Right forelimb (tissue), 1 donor: ENCODE measurements around the gene KIFC1.
A peak's percentile ranks its signal among the peaks of the same experiment; 100 is the strongest.
"Not testable (repeated sequence)": the region's sequence is repeated elsewhere in the genome, so short reads cannot be mapped to it uniquely, and the experiment has no call there.

ENCODE experiments used
- DNase-seq: peaks from one replicate; pipeline ENCODE4 v3.0.0-alpha.2; 2018

Gene KIFC1

DNA sequence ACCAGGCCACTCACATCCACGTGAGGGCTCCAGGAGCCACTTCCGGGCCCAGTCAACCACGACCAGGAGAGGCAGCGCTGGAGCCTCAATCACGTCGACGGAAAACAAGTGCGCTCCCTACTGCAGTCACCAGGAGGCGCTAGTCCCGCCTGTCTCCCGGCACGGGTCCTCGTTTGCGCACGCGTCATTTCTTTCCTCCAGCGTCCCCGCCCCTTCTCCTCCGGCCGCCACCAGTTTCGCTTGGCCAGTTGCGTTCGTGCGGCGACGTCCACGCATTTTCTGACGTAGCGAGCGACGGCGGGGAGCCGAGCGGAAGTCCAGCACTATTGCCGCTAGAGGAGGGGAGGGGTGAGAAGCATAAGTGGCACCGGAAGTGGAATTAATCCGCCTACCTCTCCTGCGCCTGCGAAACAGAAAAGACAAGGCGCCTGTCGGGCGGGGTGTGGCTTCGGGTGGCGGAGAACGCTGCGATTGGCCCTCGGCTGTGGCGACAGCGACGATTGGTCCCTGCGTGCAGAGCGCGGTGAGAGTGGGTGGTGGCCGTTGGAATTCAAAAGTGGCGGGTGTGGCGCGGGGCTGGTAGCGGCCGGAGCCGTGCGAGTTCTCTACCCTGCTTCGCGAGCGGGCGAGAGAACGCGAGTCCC, at the start of gene KIFC1:
KIFC1 (plus strand) TSS at position 546 of the 644 bp plus-strand sequence. CDS start 163 bp downstream, outside the sequence.
- DNase-seq: peak; percentile 99

DNA sequence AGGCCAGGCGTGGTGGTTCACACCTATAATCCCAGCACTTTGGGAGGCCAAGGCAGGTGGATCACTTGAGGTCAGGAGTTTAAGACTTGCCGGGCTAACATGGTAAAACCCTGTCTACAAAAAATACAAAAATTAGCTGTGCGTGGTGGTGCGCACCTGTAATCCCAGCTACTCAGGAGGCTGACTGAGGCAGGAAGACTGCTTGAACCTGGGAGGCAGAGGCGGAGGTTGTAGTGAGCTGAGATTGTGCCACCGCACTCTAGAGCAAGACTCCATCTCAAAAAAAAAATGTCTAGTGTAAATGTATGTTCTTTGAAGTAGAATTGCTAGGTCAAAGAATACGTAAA, 48.0 kb upstream of the KIFC1 start:
- not testable (repeated sequence) for DNase-seq

DNA sequence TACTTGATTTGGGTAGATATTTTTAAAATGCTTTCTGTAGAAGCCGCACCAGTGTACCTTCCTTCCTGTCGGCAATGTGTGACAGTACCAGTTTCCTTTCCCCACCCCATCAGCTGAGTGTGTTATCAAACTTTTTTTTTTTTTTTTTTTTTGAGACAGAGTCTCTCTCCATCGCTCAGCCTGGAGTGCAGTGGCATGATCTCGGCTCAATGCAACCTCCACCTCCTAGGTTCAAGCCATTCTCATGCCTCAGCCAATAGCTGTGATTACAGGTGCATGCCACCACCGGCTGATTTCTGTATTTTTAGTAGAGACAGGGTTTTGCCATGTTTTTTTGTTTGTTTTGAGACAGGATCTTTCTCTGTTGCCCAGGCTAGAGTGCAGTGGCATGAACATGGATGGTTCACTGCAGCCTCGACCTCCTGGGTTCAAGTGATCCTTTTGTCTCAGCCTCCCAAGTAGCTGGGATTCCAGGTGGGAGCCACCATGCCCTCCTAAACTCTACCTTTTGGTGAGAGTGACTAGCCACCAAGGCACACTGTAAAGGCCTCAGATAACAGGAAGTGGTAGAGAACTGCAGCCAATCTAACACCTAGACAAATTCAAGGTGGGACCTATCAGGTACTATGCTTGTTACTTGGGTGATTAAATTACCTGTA, 47.5 kb upstream of the KIFC1 start:
- no peak for DNase-seq

- peak; percentile 74 for DNase-seq
Observed at GRCh38 chr6:33344701-33345697, 46.6 kb upstream of the KIFC1 start.

DNA sequence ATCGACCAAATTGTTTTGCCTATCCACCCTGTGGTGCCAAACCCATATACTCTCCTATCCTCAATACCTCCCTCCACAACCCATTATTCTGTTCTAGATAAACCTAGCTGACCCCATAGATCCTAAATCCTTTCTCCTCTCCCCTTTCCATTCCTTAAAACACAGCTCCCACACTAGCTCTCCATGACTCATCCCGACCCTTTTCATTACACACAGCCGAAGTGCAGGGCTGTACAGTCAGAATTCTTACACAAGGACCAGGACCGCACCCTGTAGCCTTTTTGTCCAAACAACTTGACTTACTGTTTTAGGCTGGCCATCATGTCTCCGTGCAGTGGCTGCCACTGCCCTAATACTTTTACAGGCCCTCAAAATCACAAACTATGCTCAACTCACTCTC, 44.7 kb upstream of the KIFC1 start:
- not testable (repeated sequence) for DNase-seq

GRCh38 chr6:33347816-33348215, 43.8 kb upstream of the KIFC1 start:
- DNase-seq: no peak

DNA sequence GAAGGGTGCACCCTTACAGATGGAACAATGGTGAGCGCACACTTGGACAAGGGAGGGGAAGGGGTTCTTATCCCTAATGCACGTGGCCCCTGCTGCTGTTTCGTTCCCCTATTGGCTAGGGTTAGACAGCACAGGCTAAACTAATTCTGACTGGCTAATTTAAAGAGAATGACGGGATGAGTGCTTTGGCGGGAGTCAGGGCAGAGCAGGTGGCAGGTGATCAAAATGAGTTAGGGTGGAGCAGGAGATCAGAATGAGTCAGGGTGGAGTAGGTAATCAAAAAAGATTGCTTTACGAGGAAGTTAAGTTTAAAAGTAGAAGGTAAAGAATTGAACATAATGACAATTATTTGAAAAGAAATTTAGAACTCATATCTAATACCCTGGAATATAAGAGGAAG, 35.8 kb upstream of the KIFC1 start:
- DNase-seq: not testable (repeated sequence)

- DNase-seq: no peak
Observed at GRCh38 chr6:33356295-33356694, 35.3 kb upstream of the KIFC1 start.

DNA sequence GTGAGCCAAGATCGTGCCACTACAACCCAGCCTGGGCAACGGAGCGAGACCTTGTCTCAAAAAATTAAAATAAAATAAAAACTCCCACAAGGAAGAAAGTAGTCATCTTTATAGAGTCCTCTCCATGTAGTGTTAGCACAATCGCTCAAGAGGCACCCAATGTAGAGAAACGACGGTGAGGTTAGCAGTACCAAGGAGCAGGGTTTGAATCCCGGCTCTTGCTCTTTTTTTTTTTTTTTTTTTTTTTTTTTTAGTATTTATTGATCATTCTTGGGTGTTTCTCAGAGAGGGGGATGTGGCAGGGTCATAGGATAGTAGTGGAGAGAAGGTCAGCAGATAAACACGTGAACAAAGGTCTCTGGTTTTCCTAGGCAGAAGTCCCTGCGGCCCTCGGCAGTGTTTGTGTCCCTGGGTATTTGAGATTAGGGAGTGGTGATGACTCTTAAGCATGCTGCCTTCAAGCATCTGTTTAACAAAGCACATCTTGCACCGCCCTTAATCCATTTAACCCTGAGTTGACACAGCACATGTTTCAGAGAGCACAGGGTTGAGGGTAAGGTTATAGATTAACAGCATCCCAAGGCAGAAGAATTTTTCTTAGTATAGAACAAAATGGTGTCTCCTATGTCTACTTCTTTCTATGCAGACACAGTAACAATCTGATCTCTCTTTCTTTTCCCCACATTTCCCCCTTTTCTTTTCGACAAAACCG, 34.3 kb upstream of the KIFC1 start:
- DNase-seq: not testable (repeated sequence)

GRCh38 chr6:33359331-33359730, 32.3 kb upstream of the KIFC1 start:
- DNase-seq: no peak

DNA sequence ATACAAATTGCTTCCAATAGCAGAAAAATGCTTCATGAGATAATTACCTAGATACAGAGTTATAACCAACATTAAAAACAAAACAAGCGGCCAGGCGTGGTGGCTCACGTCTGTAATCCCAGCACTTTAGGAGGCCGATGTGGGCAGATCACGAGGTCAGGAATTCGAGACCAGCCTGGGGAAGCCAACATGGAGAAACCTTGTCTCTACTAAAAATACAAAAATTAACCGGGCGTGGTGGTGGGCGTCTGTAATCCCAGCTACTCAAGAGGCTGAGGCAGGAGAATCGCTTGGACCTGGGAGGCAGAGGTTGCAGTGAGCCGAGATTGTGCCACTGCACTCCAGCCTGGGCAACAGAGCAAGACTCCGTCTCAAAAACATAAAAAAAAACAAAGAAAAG, 28.1 kb upstream of the KIFC1 start:
- not testable (repeated sequence) for DNase-seq

GRCh38 chr6:33364475-33365205, 27.0 kb upstream of the KIFC1 start:
- not testable (repeated sequence) for DNase-seq

GRCh38 chr6:33365206-33365971, 26.2 kb upstream of the KIFC1 start:
- DNase-seq: not testable (repeated sequence)

- DNase-seq: no peak
Observed at GRCh38 chr6:33367009-33367714, 24.5 kb upstream of the KIFC1 start.

GRCh38 chr6:33367715-33368025, 24.0 kb upstream of the KIFC1 start:
- DNase-seq: not testable (repeated sequence)

DNA sequence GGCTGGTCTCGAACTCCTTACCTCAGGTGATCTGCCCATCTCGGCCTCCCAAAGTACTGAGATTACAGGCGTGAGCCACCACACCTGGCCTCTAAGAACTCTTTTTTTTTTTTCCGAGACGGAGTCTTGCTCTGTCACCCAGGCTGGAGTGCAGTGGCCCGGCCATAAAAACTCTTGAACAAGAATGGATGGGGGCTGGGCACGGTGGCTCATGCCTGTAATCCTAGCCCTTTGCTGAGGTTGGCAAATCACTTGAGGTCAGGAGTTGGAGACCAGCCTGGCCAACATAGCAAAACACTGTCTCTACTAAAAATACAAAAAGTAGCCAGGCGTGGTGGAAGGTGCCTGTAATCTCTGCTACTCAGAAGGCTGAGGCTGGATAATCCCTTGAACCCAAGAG, 19.7 kb upstream of the KIFC1 start:
- not testable (repeated sequence) for DNase-seq

GRCh38 chr6:33372526-33373123, 19.0 kb upstream of the KIFC1 start:
- DNase-seq: no peak

DNA sequence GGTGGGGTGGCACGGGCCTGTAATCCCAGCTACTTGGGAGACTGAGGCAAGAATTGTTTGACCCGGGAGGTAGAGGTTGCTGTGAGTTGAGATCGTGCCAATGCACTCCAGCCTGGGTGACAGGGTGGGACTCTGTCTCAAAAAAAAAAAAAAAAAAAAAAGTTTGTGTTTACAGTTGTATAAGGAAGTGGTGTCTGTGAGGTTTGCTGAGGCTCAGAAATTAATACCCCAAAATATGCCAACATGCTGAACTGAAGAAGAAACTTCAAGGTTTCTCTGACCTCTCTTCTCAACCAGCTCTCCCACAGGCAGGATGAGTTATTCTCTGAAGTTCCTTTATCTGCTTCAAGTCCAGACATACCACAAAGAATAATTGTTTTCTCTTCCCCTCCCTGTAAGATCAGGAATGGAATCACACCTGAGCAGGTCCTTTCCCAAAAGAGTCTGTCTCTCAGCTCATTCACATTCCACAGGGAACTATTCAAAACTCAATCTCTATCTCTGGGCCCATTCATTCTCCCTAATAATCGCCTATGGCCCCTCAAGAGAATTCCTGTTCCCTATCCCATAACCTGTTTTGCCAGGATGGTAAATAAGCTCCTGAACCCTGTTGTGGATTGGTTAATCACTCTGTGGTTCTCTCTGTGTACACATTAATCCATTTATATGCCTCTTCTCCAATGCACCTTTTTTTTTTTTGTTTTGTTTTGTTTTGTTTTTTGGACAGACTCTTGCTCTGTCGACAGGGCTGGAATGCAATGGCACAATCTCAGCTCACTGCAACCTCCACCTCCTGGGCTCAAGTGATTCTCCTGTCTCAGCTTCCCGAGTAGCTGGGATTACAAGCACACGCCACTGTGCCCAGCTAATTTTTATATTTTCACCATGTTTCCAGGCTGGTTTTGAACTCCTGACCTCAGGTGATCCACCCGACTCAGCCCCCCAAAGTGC, 17.4 kb upstream of the KIFC1 start:
- DNase-seq: no peak

- peak; percentile 85 for DNase-seq
Observed at GRCh38 chr6:33375143-33375671, 16.4 kb upstream of the KIFC1 start.
